Posterior cingulate gyrus (tissue), 11 donors: ENCODE data around the gene BBLN.

ENCODE experiments used
- DNase-seq, 10 donors: peaks; one replicate each; pipeline versions ENCODE4 v3.0.0 to v3.0.0-alpha.2; 2020 to 2021; ENCODE audit warnings: mixed read lengths in 3 of 10
- intact Hi-C: fragments of 100-400 bp; cut with DNase I; formaldehyde crosslinking; loops from one replicate; pipeline ENCODE4 v1.15.1; 2023

The BBLN gene

GRCh38 chr9:128142596-128142995 is 17.5 kb upstream of the BBLN start:
- DNase-seq = peak in 2 of 10 donors; percentile 27 to 71
- intact Hi-C loops = no loop called here

DNA sequence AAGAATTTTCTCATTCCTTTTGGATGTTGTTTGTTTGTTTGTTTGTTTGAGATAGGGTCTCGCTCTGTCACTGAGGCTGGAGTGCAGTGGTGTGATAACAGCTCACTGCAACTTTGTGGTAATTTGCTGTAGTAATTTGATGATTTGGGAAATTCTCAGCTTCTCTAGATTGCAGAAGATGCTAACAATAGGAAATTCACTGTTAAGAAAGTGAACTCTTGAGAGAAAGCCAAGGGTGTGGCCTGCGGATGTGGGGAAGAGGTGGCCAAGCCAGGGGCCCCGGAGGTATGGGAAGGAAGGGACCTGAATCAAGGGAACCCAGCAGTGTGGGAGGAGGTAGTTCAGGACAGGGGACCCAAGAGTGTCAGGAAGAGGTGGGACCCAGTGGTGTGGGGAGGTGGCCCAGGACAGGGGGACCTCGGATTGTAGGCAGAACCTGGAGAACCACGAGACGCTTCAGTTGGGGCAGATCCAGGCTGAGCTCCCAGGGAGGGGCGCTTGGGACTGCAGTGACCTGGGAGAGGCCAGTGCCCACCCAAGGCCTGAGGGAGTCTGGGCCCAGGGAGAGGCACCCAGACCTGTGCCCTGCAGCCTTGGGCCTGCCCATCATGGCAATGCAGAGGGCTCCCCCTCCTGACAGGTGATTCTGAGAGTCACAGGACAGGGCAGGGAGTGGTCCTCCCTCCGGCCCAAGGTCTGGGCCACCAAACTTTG is 16.4 kb upstream of the BBLN start:
- peak in 4 of 10 donors; percentile 3 to 30 (median 18) for DNase-seq
- intact Hi-C loops = no loop called here

- peak in 4 of 10 donors; percentile 4 to 71 (median 54) for DNase-seq
- intact Hi-C loops = no loop called here
Measured at GRCh38 chr9:128144239-128145181, 15.6 kb upstream of the BBLN start.

GRCh38 chr9:128145536-128145935 is 14.5 kb upstream of the BBLN start:
- intact Hi-C loops = no loop called here
- peak in 4 of 10 donors; percentile 1 to 38 (median 8) for DNase-seq

GRCh38 chr9:128145951-128146351 is 14.1 kb upstream of the BBLN start:
- intact Hi-C loops = no loop called here
- DNase-seq = peak in 5 of 10 donors; percentile 3 to 72 (median 59)

- intact Hi-C loops = no loop called here
- peak in 4 of 10 donors; percentile 7 to 46 (median 28) for DNase-seq
Measured at GRCh38 chr9:128146591-128147120, 13.4 kb upstream of the BBLN start.

GRCh38 chr9:128148509-128149000 is 11.5 kb upstream of the BBLN start:
- peak in 5 of 10 donors; percentile 0 to 73 (median 8) for DNase-seq
- intact Hi-C loops = no loop called here

DNA sequence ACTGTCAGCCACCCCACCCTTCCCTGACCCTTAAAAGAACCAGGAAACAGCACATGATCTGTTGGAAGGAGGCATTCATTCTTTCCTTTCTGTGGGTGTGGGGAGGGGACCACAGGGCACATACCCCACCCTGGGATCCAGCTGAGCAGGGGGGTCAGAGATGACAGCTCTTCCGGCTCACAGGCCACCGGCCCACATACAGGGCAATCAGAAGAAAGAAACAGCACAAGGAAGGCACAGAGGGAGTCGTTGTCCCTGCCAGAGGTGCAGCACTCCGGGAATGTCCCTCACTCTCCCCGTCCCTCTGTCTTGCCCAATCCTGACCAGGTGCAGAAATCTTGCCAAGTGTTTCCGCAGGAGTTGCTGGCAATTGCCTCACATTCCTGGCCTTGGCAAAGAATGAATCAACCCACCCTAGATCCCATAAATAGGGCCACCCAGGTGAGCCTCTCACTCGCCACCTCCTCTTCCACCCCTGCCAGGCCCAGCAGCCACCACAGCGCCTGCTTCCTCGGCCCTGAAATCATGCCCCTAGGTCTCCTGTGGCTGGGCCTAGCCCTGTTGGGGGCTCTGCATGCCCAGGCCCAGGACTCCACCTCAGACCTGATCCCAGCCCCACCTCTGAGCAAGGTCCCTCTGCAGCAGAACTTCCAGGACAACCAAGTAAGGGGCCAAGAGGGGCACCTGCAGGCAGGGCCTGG is 10.9 kb upstream of the BBLN start, which contains the start of gene LCN2:
LCN2 (plus strand) TSS at position 453 of the 701 bp plus-strand sequence; CDS start at position 526, 73 bp downstream.
- intact Hi-C loops = no loop called here
- DNase-seq = peak in 5 of 10 donors; percentile 1 to 58 (median 21)

- intact Hi-C loops = no loop called here
- peak in 4 of 10 donors; percentile 6 to 77 (median 50) for DNase-seq
Measured at GRCh38 chr9:128149951-128150593, 10.0 kb upstream of the BBLN start.

DNA sequence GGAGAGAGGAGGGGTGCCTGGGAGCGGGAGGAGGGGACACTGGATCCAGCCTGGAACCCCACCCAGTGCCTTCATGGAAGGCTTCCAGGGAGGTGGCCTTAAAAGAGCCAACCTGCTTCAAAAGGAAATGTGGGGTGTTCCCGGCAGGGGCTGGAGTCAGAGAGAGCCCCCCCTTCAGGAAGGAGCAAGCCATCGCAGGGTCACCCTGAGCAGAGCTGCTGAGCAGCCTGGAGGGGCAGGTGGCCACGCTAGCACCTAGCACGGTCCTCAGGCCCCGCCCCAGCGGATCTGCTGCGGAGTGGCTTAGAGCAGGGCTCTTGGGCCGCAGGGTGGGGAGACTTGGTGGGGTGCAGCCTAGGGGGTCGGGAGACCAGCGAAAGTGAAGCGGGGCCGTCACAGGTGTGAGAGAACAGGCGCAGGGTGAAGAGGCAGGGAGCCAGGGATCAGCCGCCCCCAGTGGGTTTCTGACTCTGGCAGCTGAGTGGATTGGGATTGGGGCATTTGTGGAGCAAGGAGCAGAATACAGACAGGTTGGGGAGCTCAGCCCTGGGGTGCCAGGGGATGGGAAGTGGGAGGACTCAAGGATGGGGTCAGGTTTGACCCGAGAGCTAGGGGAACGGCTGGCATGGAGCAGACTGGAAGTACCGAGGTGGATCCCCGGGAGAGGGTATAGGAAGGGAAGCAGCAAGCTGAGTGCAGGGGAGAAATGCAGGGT is 9.3 kb upstream of the BBLN start:
- intact Hi-C loops = no loop called here
- DNase-seq = peak in 4 of 10 donors; percentile 23 to 83 (median 39)

- DNase-seq = peak in 4 of 10 donors; percentile 17 to 71 (median 55)
- intact Hi-C loops = no loop called here
Measured at GRCh38 chr9:128151309-128152132, 8.5 kb upstream of the BBLN start.

DNA sequence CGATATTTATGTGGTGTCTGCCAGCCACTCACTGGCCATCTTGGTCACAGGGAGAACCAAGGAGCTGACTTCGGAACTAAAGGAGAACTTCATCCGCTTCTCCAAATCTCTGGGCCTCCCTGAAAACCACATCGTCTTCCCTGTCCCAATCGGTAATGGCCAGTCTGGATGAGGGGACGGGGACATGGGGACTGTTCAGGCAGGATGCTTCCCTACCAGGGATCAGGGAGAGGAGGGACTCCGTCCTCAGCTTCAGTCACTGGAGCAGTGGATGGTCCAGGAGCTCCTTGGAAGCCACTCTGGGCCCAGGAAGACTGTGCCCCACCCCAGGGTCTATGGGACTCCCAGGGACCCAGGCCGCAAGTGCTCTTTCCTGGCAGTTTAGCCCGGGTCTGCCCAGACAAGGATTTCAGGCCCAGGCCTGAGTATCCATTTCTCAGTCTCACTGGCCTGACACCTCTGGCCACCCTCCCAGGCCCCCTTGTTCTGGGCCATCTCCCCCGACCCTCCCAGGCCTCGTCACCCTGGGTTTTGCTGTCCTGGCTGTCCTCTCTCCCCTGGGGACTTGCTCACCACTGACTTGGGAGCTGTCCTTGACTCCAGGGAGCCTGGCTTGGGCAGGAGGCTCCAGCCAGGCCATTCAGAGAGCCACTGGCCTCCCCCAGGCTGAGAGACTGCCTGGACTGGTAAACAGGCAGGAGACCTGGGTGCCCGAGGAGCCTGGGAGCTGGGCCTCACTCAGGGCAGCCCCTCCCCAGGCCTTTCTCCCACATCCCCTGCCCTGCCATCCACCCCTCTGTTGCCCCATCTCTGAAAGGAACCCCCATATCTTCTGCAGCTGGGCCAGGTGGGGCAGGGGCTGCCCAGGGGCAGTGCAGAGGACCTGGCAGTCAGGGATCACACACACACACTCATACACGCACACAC is 7.7 kb upstream of the BBLN start:
- peak in 4 of 10 donors; percentile 12 to 71 (median 43) for DNase-seq
- intact Hi-C loops = no loop called here

DNA sequence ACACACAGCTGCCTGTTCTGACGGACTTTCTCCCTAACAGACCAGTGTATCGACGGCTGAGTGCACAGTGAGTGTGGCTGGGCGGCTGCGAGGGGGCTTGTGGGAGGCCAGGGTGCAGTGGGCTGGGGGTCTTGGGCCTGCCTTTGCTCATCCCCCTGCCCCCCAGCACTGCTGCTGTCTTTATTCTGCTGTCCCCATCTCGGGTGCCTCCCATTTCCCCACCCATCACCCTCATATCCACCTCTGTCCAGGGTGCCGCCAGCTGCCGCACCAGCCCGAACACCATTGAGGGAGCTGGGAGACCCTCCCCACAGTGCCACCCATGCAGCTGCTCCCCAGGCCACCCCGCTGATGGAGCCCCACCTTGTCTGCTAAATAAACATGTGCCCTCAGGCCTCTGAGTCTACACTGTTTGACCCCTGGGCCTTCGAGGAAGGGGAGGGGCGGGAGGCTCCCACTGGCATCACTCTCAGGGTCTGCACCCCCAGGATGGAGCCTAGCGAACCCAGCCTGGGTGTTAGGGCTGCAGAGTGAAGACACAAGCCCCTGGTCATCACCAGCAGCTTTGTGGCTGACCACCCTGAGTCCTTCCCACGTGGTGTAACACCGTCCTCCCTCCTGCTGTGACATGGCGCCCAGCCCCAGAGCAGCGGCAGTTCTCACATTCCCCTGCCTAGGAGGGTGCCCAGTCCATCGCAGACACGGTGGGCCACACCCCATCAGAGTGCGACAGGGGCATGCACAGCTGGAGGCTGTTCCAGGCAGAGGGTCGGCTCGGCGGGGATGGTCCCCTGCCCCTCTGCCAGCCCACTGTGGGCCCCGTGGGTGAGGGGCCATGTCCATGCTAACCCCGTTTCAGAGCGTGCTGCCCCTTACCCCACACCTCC is 6.8 kb upstream of the BBLN start:
- intact Hi-C loops = no loop called here
- peak in 4 of 10 donors; percentile 12 to 79 (median 61) for DNase-seq

- intact Hi-C loops = no loop called here
- DNase-seq = peak in 4 of 10 donors; percentile 17 to 72 (median 62)
Measured at GRCh38 chr9:128153947-128154695, 5.9 kb upstream of the BBLN start.
